GM12872 (cell line): ENCODE data around the gene GRID2.

Experiments
- TF ChIP-seq, protein P1 (sequence below): IDR thresholded peaks from 3 replicates; pipeline ENCODE4 v1.5.1; 2011; ENCODE audit warnings: low read depth, mild to moderate bottlenecking, low read length, moderate library complexity; ENCODE audit not compliant: insufficient read depth

GRID2 gene

DNA sequence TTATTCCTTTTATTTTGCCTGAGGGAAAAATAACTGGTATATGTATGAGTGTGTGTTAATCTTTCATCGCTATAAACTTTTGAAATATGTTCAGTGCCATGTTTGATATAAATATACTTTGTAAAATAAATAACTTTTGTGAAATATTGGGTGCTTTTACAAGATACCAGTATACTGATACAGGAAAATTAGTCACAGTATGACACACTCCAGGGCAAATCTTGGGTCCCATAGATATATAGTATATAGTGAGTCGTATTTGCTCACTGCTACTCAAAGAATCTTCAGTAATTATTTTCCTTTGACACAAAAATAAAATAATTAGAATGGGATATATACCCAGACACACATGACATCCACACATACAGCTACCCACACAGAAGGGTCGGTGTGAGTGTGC lies 472.3 kb downstream of the GRID2 start:
- TF ChIP-seq, protein P1, sequence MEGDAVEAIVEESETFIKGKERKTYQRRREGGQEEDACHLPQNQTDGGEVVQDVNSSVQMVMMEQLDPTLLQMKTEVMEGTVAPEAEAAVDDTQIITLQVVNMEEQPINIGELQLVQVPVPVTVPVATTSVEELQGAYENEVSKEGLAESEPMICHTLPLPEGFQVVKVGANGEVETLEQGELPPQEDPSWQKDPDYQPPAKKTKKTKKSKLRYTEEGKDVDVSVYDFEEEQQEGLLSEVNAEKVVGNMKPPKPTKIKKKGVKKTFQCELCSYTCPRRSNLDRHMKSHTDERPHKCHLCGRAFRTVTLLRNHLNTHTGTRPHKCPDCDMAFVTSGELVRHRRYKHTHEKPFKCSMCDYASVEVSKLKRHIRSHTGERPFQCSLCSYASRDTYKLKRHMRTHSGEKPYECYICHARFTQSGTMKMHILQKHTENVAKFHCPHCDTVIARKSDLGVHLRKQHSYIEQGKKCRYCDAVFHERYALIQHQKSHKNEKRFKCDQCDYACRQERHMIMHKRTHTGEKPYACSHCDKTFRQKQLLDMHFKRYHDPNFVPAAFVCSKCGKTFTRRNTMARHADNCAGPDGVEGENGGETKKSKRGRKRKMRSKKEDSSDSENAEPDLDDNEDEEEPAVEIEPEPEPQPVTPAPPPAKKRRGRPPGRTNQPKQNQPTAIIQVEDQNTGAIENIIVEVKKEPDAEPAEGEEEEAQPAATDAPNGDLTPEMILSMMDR: no peak

DNA sequence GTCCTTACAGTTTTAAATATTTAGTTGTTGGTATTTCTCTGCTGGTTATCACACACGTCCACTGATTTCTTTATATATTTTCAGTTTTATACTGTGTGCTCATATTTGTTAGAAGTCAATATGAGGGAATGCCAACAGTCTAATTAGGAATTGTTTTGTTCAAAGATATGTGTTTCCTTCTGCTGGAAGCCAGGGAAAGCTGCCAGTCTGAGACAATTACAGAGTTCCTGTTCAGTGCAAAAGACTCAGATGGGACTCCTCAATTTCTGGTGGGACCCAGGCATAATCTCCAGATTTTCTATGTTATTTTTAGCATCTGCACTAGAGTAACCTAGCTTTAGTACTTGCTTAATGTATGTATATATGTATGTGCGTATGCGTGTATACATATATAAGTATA lies 486.0 kb downstream of the GRID2 start:
- TF ChIP-seq, protein P1: no peak

DNA sequence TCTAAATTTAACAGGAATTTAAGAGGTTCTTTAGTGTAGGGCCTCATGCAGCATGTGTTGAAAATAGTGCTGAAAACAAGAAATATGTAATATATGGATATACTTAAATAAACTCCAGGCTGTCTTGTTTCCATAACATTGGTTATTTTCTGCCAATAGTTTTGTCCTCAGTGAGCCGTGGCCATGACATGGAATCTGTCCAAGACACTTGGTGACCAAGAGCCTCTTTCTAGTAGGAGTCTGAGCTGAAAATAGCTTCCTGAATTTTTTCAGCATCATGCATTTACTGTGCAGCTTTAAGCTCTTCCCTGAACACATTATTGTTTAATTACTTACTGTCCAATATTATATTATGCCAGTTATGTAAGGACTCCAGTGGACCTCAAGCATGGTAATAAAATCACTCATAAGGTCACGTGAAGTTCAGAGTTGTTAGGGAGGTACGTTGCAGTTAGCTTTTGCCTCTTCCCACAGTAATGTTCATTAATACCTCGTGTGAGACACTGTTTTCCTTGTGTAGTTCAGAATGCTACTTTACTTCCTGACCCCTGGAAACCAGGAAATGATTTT lies 488.2 kb downstream of the GRID2 start:
- TF ChIP-seq, protein P1: no peak

DNA sequence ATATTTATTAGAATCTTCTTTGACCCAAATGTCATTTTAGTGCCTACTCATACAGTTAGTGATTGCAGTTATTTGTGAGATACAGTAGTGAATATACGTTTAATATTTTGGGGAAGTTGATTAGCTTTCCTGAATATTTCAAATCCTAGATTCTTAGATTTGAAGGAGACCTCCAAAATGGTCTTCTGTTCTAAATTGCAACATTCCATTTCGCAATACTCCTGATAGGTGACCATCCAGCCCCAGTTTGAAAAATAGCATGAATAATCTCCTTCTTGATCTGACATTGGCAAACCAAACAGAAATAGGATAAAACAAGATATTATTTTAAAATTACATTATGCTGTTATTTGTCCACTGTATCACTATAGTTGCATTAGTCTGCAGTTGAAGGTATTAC lies 505.6 kb downstream of the GRID2 start:
- TF ChIP-seq, protein P1: no peak

DNA sequence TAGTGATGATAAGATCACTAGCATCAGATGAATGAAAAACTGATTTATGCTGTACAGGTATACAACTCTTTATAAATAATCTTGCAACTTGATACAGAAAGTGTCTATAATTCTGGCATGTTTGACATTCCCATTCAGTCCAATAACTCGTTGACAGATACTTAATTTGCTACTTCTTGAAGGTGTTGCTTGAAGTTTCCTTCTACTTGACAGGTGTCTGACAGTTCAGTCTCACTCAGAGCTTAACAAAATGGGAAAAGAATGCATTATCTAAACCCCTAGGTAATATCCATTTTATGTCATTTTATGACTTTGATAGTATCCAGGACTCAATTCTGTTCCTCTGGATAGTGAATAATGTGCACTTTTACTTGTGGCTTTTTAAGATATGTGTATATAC lies 508.9 kb downstream of the GRID2 start:
- TF ChIP-seq, protein P1: no peak

DNA sequence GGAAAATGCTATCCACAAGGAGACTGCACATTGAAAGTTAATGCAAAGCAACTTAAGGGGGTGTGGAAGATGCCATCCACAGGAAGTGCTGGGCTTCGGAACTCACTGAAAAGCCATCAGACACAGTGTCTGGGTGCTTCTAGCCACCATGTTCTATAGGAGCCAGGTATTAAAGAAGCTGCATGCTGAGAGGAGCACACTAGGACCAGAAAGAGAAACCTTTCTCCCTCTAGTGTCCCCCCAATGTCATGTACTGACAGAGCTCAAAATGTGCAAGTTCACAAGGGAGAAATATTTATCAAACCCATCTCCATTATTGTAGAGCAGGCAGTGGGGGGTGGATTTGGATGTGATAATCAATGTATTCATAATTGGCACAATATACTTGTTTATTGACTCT lies 510.9 kb downstream of the GRID2 start:
- TF ChIP-seq, protein P1: no peak

DNA sequence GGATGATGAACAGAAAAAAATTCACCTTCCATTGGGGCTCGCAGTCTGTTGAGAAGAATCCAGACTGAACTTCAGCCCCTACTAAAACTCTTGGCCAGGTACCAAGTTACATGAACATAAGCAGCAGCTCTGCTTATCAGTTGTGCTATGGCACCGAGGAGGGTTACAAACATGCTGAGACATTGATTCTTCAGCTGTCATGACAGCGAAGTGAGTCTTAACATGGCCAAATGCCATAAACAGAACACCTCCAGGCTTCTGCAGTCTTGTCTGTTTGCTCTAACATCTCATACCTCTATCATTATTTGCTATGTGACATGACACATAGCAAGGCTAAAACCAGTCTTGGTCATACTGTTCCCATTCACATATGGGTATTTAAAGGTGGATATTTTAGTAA lies 521.5 kb downstream of the GRID2 start:
- TF ChIP-seq, protein P1: no peak
